ENCODE data around the gene LIN37. TPM values are rescaled to one million over a fixed set of nuclear protein-coding genes. Genes with fewer than 3 reads are reported as not detected.

Gene LIN37
- total and polyA plus RNA-seq, 2 of the 13 experiments (the other 11 are each of a cell fraction or from before 2014, with no cell fraction given): 6.3 to 8.7 TPM

GRCh38 chr19:35783469-35784434, 35.4 kb downstream of the LIN37 start (continued):
- TF ChIP-seq ETS1 (CRISPR knock-in tag; IDR thresholded peaks at IDR 0.05) (no peak), IRF2 (CRISPR knock-in tag; IDR thresholded peaks at IDR 0.05) (no peak), ZBTB7B (CRISPR knock-in tag; IDR thresholded peaks at IDR 0.05) (0 out of 2 replicates have a peak, but pooled peaks have one; percentile 46), ZZZ3 (CRISPR knock-in tag; IDR thresholded peaks at IDR 0.05; ENCODE audit: borderline replicate concordance) (no peak), SP140L (CRISPR knock-in tag; IDR thresholded peaks at IDR 0.05; ENCODE audit: borderline replicate concordance) (no peak), HDAC1 (CRISPR knock-in tag; IDR thresholded peaks at IDR 0.05) (0 out of 2 replicates have a peak, but pooled peaks have one; percentile 36), MYPOP (CRISPR knock-in tag; IDR thresholded peaks at IDR 0.05) (no peak), TARDBP (CRISPR knock-in tag; IDR thresholded peaks at IDR 0.05) (no peak), NR2C2 (CRISPR knock-in tag; IDR thresholded peaks at IDR 0.05; ENCODE audit: borderline replicate concordance) (peak; percentile 90), SCMH1 (CRISPR knock-in tag; IDR thresholded peaks at IDR 0.05; ENCODE audit: borderline replicate concordance) (no peak), SAP130 (CRISPR knock-in tag; IDR thresholded peaks at IDR 0.05; ENCODE audit: low read depth) (peak; percentile 40; the same call in 1 of the 2 replicates), CAMTA2 (CRISPR knock-in tag; IDR thresholded peaks at IDR 0.05; ENCODE audit: borderline replicate concordance) (no peak), GATAD2A (CRISPR knock-in tag; IDR thresholded peaks at IDR 0.05) (0 out of 2 replicates have a peak, but pooled peaks have one; percentile 13), DMAP1 (CRISPR knock-in tag; IDR thresholded peaks at IDR 0.05) (no peak), HNF4G (IDR thresholded peaks at IDR 0.05; ENCODE audit: borderline replicate concordance, low read depth, low read length) (peak; percentile 63; the same call in 1 of the 2 replicates), HNF4G (CRISPR knock-in tag; IDR thresholded peaks at IDR 0.05; ENCODE audit: borderline replicate concordance, low read depth) (peak; percentile 66; the same call in 1 of the 2 replicates), PHF20 (CRISPR knock-in tag; IDR thresholded peaks at IDR 0.05) (no peak)
- TF ChIP-seq, protein P1, sequence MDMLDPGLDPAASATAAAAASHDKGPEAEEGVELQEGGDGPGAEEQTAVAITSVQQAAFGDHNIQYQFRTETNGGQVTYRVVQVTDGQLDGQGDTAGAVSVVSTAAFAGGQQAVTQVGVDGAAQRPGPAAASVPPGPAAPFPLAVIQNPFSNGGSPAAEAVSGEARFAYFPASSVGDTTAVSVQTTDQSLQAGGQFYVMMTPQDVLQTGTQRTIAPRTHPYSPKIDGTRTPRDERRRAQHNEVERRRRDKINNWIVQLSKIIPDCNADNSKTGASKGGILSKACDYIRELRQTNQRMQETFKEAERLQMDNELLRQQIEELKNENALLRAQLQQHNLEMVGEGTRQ (IDR thresholded peaks at IDR 0.05; ENCODE audit: low read depth, low read length): no peak
- TF ChIP-seq, protein P1 (CRISPR knock-in tag; IDR thresholded peaks at IDR 0.05; ENCODE audit: borderline replicate concordance): no peak
- TF ChIP-seq, protein P2, sequence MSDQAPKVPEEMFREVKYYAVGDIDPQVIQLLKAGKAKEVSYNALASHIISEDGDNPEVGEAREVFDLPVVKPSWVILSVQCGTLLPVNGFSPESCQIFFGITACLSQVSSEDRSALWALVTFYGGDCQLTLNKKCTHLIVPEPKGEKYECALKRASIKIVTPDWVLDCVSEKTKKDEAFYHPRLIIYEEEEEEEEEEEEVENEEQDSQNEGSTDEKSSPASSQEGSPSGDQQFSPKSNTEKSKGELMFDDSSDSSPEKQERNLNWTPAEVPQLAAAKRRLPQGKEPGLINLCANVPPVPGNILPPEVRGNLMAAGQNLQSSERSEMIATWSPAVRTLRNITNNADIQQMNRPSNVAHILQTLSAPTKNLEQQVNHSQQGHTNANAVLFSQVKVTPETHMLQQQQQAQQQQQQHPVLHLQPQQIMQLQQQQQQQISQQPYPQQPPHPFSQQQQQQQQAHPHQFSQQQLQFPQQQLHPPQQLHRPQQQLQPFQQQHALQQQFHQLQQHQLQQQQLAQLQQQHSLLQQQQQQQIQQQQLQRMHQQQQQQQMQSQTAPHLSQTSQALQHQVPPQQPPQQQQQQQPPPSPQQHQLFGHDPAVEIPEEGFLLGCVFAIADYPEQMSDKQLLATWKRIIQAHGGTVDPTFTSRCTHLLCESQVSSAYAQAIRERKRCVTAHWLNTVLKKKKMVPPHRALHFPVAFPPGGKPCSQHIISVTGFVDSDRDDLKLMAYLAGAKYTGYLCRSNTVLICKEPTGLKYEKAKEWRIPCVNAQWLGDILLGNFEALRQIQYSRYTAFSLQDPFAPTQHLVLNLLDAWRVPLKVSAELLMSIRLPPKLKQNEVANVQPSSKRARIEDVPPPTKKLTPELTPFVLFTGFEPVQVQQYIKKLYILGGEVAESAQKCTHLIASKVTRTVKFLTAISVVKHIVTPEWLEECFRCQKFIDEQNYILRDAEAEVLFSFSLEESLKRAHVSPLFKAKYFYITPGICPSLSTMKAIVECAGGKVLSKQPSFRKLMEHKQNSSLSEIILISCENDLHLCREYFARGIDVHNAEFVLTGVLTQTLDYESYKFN (CRISPR knock-in tag; conservative IDR thresholded peaks at IDR 0.05): peak; percentile 38; the same call in 1 of the 2 replicates
- TF ChIP-seq, protein P3, sequence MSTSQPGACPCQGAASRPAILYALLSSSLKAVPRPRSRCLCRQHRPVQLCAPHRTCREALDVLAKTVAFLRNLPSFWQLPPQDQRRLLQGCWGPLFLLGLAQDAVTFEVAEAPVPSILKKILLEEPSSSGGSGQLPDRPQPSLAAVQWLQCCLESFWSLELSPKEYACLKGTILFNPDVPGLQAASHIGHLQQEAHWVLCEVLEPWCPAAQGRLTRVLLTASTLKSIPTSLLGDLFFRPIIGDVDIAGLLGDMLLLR (CRISPR knock-in tag; IDR thresholded peaks at IDR 0.05): no peak
